HEK293 (cell line): ENCODE data around the gene RNMT.

ENCODE experiments used
- CTCF ChIA-PET: fragments of 350-600 bp; formaldehyde crosslinking; extraction: SDS; loops from one replicate; lab custom pipeline; 2021; ENCODE audit warnings: antibody characterized with exemption; lab: Yijun Ruan, JAX
- POLR2A ChIA-PET: fragments of 300-600 bp; formaldehyde crosslinking; extraction: SDS; loops from one replicate; lab custom pipeline; 2020; ENCODE audit warnings: antibody characterized with exemption, inconsistent platforms; lab: Yijun Ruan, JAX
- H3K27ac ChIP-seq: fragments of 200-500 bp; sonication (Bioruptor generic); 2 replicates; pipeline ENCODE4 v1.5.1; 2014; ENCODE audit warnings: low read depth, low read length, control low read depth, inconsistent platforms; ENCODE audit errors: extremely low read depth
- H3K36me3 ChIP-seq, 2 experiments: fragments of 200-500 bp in 1 of 2; sonication (Bioruptor generic) in 1 of 2; 1 replicate in 1 of 2; 2 replicates in 1 of 2; pipeline ENCODE4 v1.5.1; 2014 to 2017; ENCODE audit warnings: inconsistent platforms in 2 of 2, low read length in 2 of 2; ENCODE audit not compliant: control insufficient read depth in 2 of 2, insufficient read depth in 1 of 2
- H3K4me1 ChIP-seq: fragments of 200-500 bp; sonication (Bioruptor generic); 2 replicates; pipeline ENCODE4 v1.5.1; 2014; ENCODE audit warnings: mild to moderate bottlenecking, low read length, inconsistent platforms; ENCODE audit not compliant: control insufficient read depth, insufficient read depth
- H3K4me3 ChIP-seq: 2 replicates; pipeline ENCODE4 v1.5.1; 2011; ENCODE audit warnings: low read depth, mild to moderate bottlenecking, control low read depth, low read length, moderate library complexity
- H3K9me3 ChIP-seq: fragments of 200-500 bp; sonication (Bioruptor generic); 2 replicates; pipeline ENCODE4 v1.5.1; 2014; ENCODE audit warnings: low read depth, low read length, inconsistent platforms; ENCODE audit not compliant: control insufficient read depth, insufficient read depth
- AEBP2 ChIP-seq: fragments of 450-650 bp; formaldehyde crosslinking; IDR thresholded peaks from 2 replicates; pipeline ENCODE4 v1.5.1; 2016; ENCODE audit warnings: missing biosample characterization, missing genetic modification characterization, borderline replicate concordance
- HIC1 ChIP-seq: fragments of 450-650 bp; formaldehyde crosslinking; IDR thresholded peaks from 2 replicates; pipeline ENCODE4 v1.5.1; 2016; ENCODE audit warnings: missing biosample characterization, missing genetic modification characterization
- KLF10 ChIP-seq: fragments of 450-650 bp; IDR thresholded peaks from 2 replicates; pipeline ENCODE4 v1.5.1; 2018; ENCODE audit warnings: missing biosample characterization, mild to moderate bottlenecking, missing genetic modification characterization
- MZF1 ChIP-seq: fragments of 450-650 bp; formaldehyde crosslinking; IDR thresholded peaks from 2 replicates; pipeline ENCODE4 v1.5.1; 2017; ENCODE audit warnings: missing biosample characterization, missing genetic modification characterization, borderline replicate concordance
- PRDM4 ChIP-seq: fragments of 450-650 bp; formaldehyde crosslinking; IDR thresholded peaks from 2 replicates; pipeline ENCODE4 v1.5.1; 2017; ENCODE audit warnings: missing biosample characterization, missing genetic modification characterization
- RBAK ChIP-seq: fragments of 450-650 bp; formaldehyde crosslinking; IDR thresholded peaks from 2 replicates; pipeline ENCODE4 v1.5.1; 2016; ENCODE audit warnings: missing biosample characterization, missing genetic modification characterization
- ZBTB11 ChIP-seq: fragments of 450-650 bp; formaldehyde crosslinking; conservative IDR thresholded peaks from 2 replicates; pipeline ENCODE4 v1.5.1; 2016; ENCODE audit warnings: low read depth, missing biosample characterization, missing genetic modification characterization
- ZNF114 ChIP-seq: fragments of 450-650 bp; formaldehyde crosslinking; IDR thresholded peaks from 2 replicates; pipeline ENCODE4 v1.5.0; 2017; ENCODE audit warnings: missing biosample characterization, missing genetic modification characterization
- ZNF37A ChIP-seq: fragments of 450-650 bp; IDR thresholded peaks from 2 replicates; pipeline ENCODE4 v1.5.1; 2018; ENCODE audit warnings: missing biosample characterization, missing genetic modification characterization
- ZNF398 ChIP-seq: fragments of 450-650 bp; formaldehyde crosslinking; IDR thresholded peaks from 2 replicates; pipeline ENCODE4 v1.5.1; 2017; ENCODE audit warnings: missing biosample characterization, missing genetic modification characterization
- ZNF416 ChIP-seq: fragments of 450-650 bp; formaldehyde crosslinking; IDR thresholded peaks from 2 replicates; pipeline ENCODE4 v1.5.1; 2016; ENCODE audit warnings: missing biosample characterization, missing genetic modification characterization
- ZNF555 ChIP-seq: fragments of 450-650 bp; formaldehyde crosslinking; conservative IDR thresholded peaks from 2 replicates; pipeline ENCODE4 v1.5.1; 2017; ENCODE audit warnings: missing biosample characterization, mild to moderate bottlenecking, missing genetic modification characterization, inconsistent platforms
- ZNF629 ChIP-seq: fragments of 450-650 bp; formaldehyde crosslinking; IDR thresholded peaks from 2 replicates; pipeline ENCODE4 v1.5.1; 2017; ENCODE audit warnings: missing biosample characterization, missing genetic modification characterization
- ZNF843 ChIP-seq: fragments of 450-650 bp; formaldehyde crosslinking; IDR thresholded peaks from 2 replicates; pipeline ENCODE4 v1.5.1; 2016; ENCODE audit warnings: missing biosample characterization, missing genetic modification characterization
- ZSCAN16 ChIP-seq: fragments of 450-650 bp; formaldehyde crosslinking; IDR thresholded peaks from 2 replicates; pipeline ENCODE4 v1.5.1; 2016; ENCODE audit warnings: missing biosample characterization, missing genetic modification characterization

RNMT gene

GRCh38 chr18:13793819-13794218 is 67.3 kb downstream of the RNMT start:
- Histone ChIP-seq H3K4me3 (no peak overlapping the region), H3K4me1 (no peaks in the 10 kb centered on the region), H3K27ac (no peak overlapping the region), H3K36me3 (no peaks in the 10 kb centered on the region), H3K9me3 (no peaks in the 10 kb centered on the region)
- ChIA-PET POLR2A (no interaction called here), CTCF (interaction anchor here (0.6 kb wide), 1 partner anchor 9 kb away, joined by 4 read pairs; no protein-coding TSS in a partner anchor)
- no peak for TF ChIP-seq ZNF114 (tag by site-specific recombination)
- no peak for TF ChIP-seq HIC1 (tag by site-specific recombination)
- no peak for TF ChIP-seq ZNF416 (tag by site-specific recombination)
- no peak for TF ChIP-seq ZNF843 (tag by site-specific recombination)
- TF ChIP-seq ZNF629 (tag by site-specific recombination), result no peak
- no peak for TF ChIP-seq ZSCAN16 (tag by site-specific recombination)
- TF ChIP-seq ZBTB11 (tag by site-specific recombination), result no peak
- TF ChIP-seq AEBP2 (tag by site-specific recombination), result no peak
- TF ChIP-seq RBAK (tag by site-specific recombination), result no peak
- TF ChIP-seq ZNF398 (tag by site-specific recombination), result no peak
- no peak for TF ChIP-seq MZF1
- TF ChIP-seq PRDM4 (tag by site-specific recombination), result no peak
- no peak for TF ChIP-seq ZNF555
- no peak for TF ChIP-seq ZNF37A (tag by site-specific recombination)
- TF ChIP-seq KLF10, result no peak
